IPS-15b (cell line): ENCODE data around the gene KDM4C.
"Not testable (repeated sequence)": the region's sequence is repeated elsewhere in the genome, so short reads cannot be mapped to it uniquely, and the experiment has no call there.

ENCODE experiments used
- H3K27me3 ChIP-seq: one replicate; pipeline ENCODE4 v1.6.1; 2013; ENCODE audit warnings: low read length; ENCODE audit not compliant: control insufficient read depth, insufficient read depth
- H3K36me3 ChIP-seq: one replicate; pipeline ENCODE4 v1.6.1; 2013; ENCODE audit warnings: low read length; ENCODE audit not compliant: control insufficient read depth, insufficient read depth
- H3K4me1 ChIP-seq: one replicate; pipeline ENCODE4 v1.6.1; 2013; ENCODE audit warnings: mild to moderate bottlenecking, low read length; ENCODE audit not compliant: control insufficient read depth, insufficient read depth
- H3K4me3 ChIP-seq: one replicate; pipeline ENCODE4 v1.5.1; 2013; ENCODE audit warnings: low read depth, low read length
- H3K9ac ChIP-seq: one replicate; pipeline ENCODE4 v1.6.1; 2013; ENCODE audit warnings: low read depth, mild to moderate bottlenecking, low read length
- H3K9me3 ChIP-seq: one replicate; pipeline ENCODE4 v1.6.1; 2013; ENCODE audit warnings: mild to moderate bottlenecking, low read length; ENCODE audit not compliant: control insufficient read depth, insufficient read depth

The KDM4C gene

GRCh38 chr9:6785682-6786081, 27.9 kb downstream of the KDM4C start:
- no peak overlapping the region for H3K9ac ChIP-seq
- H3K4me3 ChIP-seq: no peak overlapping the region
- H3K36me3 ChIP-seq: no peaks in the 10 kb centered on the region
- H3K9me3 ChIP-seq: no peaks in the 10 kb centered on the region
- H3K4me1 ChIP-seq: peaks cover 18% of the 10 kb centered on the region
- H3K27me3 ChIP-seq: no peaks in the 10 kb centered on the region

GRCh38 chr9:6787793-6788161, 30.0 kb downstream of the KDM4C start:
- H3K27me3 ChIP-seq: no peaks in the 10 kb centered on the region
- no peaks in the 10 kb centered on the region for H3K36me3 ChIP-seq
- no peaks in the 10 kb centered on the region for H3K9me3 ChIP-seq
- H3K9ac ChIP-seq: no peak overlapping the region
- H3K4me3 ChIP-seq: no peak overlapping the region
- peaks cover 18% of the 10 kb centered on the region for H3K4me1 ChIP-seq

- Histone ChIP-seq H3K9ac (no peak overlapping the region), H3K9me3 (no peaks in the 10 kb centered on the region), H3K27me3 (no peaks in the 10 kb centered on the region), H3K4me3 (no peak overlapping the region), H3K4me1 (peaks cover 18% of the 10 kb centered on the region), H3K36me3 (no peaks in the 10 kb centered on the region)
Observed at GRCh38 chr9:6788162-6789016, 30.6 kb downstream of the KDM4C start.

- H3K4me1 ChIP-seq: peaks cover 18% of the 10 kb centered on the region
- H3K27me3 ChIP-seq, H3K9me3 ChIP-seq, H3K36me3 ChIP-seq, H3K4me3 ChIP-seq, H3K9ac ChIP-seq: not testable (repeated sequence)
Observed at GRCh38 chr9:6789017-6789338, 31.2 kb downstream of the KDM4C start.

- H3K4me1 ChIP-seq: peaks cover 11% of the 10 kb centered on the region
- no peaks in the 10 kb centered on the region for H3K36me3 ChIP-seq
- no peak overlapping the region for H3K4me3 ChIP-seq
- no peaks in the 10 kb centered on the region for H3K9me3 ChIP-seq
- no peak overlapping the region for H3K9ac ChIP-seq
- H3K27me3 ChIP-seq: no peaks in the 10 kb centered on the region
Observed at GRCh38 chr9:6790866-6791265, 33.1 kb downstream of the KDM4C start.

GRCh38 chr9:6793203-6793602, 35.4 kb downstream of the KDM4C start:
- no peaks in the 10 kb centered on the region for H3K36me3 ChIP-seq
- no peak overlapping the region for H3K9ac ChIP-seq
- no peaks in the 10 kb centered on the region for H3K9me3 ChIP-seq
- H3K4me1 ChIP-seq: peaks cover 4% of the 10 kb centered on the region
- H3K4me3 ChIP-seq: no peak overlapping the region
- no peaks in the 10 kb centered on the region for H3K27me3 ChIP-seq

- no peak overlapping the region for H3K9ac ChIP-seq
- H3K4me3 ChIP-seq: no peak overlapping the region
- H3K9me3 ChIP-seq: no peaks in the 10 kb centered on the region
- peaks cover 4% of the 10 kb centered on the region for H3K36me3 ChIP-seq
- H3K4me1 ChIP-seq: no peaks in the 10 kb centered on the region
- H3K27me3 ChIP-seq: no peaks in the 10 kb centered on the region
Observed at GRCh38 chr9:6794936-6795335, 37.2 kb downstream of the KDM4C start.

GRCh38 chr9:6802926-6803325, 45.2 kb downstream of the KDM4C start:
- H3K9me3 ChIP-seq: no peaks in the 10 kb centered on the region
- H3K4me1 ChIP-seq: no peaks in the 10 kb centered on the region
- no peak overlapping the region for H3K9ac ChIP-seq
- H3K4me3 ChIP-seq: no peak overlapping the region
- H3K36me3 ChIP-seq: peaks cover 10% of the 10 kb centered on the region
- H3K27me3 ChIP-seq: no peaks in the 10 kb centered on the region

GRCh38 chr9:6805532-6805931, 47.8 kb downstream of the KDM4C start:
- Histone ChIP-seq H3K27me3 (no peaks in the 10 kb centered on the region), H3K9me3 (no peaks in the 10 kb centered on the region), H3K4me3 (no peak overlapping the region), H3K4me1 (no peaks in the 10 kb centered on the region), H3K36me3 (peaks cover 7% of the 10 kb centered on the region), H3K9ac (no peak overlapping the region)

GRCh38 chr9:6806318-6806717, 48.5 kb downstream of the KDM4C start:
- H3K9ac ChIP-seq, H3K27me3 ChIP-seq, H3K4me1 ChIP-seq, H3K4me3 ChIP-seq, H3K36me3 ChIP-seq, H3K9me3 ChIP-seq: not testable (repeated sequence)

GRCh38 chr9:6807669-6808068, 49.9 kb downstream of the KDM4C start:
- not testable (repeated sequence) for H3K36me3 ChIP-seq, H3K27me3 ChIP-seq, H3K4me3 ChIP-seq, H3K9me3 ChIP-seq, H3K4me1 ChIP-seq, H3K9ac ChIP-seq

GRCh38 chr9:6811436-6811835, 53.7 kb downstream of the KDM4C start:
- Histone ChIP-seq H3K4me1 (no peaks in the 10 kb centered on the region), H3K9ac (no peak overlapping the region), H3K36me3 (peaks cover 3% of the 10 kb centered on the region), H3K27me3 (no peaks in the 10 kb centered on the region), H3K9me3 (no peaks in the 10 kb centered on the region), H3K4me3 (no peak overlapping the region)
